Measurements from ENCODE around the gene KSR1.

The KSR1 gene

GRCh38 chr17:27491713-27492190 is 35.5 kb downstream of the KSR1 start:
- no peak overlapping the region for H3K4me3 ChIP-seq (ENCODE audit: low read depth, low read length)
- TF ChIP-seq, protein P1, sequence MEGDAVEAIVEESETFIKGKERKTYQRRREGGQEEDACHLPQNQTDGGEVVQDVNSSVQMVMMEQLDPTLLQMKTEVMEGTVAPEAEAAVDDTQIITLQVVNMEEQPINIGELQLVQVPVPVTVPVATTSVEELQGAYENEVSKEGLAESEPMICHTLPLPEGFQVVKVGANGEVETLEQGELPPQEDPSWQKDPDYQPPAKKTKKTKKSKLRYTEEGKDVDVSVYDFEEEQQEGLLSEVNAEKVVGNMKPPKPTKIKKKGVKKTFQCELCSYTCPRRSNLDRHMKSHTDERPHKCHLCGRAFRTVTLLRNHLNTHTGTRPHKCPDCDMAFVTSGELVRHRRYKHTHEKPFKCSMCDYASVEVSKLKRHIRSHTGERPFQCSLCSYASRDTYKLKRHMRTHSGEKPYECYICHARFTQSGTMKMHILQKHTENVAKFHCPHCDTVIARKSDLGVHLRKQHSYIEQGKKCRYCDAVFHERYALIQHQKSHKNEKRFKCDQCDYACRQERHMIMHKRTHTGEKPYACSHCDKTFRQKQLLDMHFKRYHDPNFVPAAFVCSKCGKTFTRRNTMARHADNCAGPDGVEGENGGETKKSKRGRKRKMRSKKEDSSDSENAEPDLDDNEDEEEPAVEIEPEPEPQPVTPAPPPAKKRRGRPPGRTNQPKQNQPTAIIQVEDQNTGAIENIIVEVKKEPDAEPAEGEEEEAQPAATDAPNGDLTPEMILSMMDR (IDR thresholded peaks at IDR 0.05; ENCODE audit: borderline replicate concordance, insufficient read depth, low read depth, low read length) = no peak

- no peak overlapping the region for H3K4me3 ChIP-seq (ENCODE audit: low read depth, low read length)
- TF ChIP-seq, protein P1 (IDR thresholded peaks at IDR 0.05; ENCODE audit: borderline replicate concordance, insufficient read depth, low read depth, low read length) = no peak
Observed at GRCh38 chr17:27492470-27492869, 36.2 kb downstream of the KSR1 start.

- H3K4me3 ChIP-seq (ENCODE audit: low read depth, low read length) = no peak overlapping the region
- TF ChIP-seq, protein P1 (IDR thresholded peaks at IDR 0.05; ENCODE audit: borderline replicate concordance, insufficient read depth, low read depth, low read length) = no peak
Observed at GRCh38 chr17:27493088-27493487, 36.8 kb downstream of the KSR1 start.

GRCh38 chr17:27494192-27495091 is 38.2 kb downstream of the KSR1 start:
- H3K4me3 ChIP-seq (ENCODE audit: low read depth, low read length) = no peak overlapping the region
- TF ChIP-seq, protein P1 (IDR thresholded peaks at IDR 0.05; ENCODE audit: borderline replicate concordance, insufficient read depth, low read depth, low read length) = no peak

DNA sequence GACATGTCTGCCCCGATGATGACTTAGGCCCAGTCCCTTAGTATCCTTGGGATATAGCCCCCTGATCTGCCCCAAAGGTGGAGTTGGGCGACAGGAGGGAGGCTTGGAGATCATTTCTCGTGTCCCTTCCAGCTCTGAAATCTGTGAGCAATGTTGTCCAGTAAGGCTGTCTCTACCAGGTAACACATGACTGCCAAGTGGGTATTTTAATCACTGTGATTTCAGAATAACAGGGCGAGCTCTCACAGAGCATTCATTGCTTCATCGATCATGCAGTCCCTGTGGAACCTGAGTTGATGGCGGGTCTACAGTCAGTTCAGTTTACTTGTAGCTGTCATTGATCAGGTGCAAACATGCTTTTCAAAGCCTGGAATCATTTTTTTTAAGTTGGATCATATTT is 39.2 kb downstream of the KSR1 start:
- TF ChIP-seq, protein P1 (IDR thresholded peaks at IDR 0.05; ENCODE audit: borderline replicate concordance, insufficient read depth, low read depth, low read length) = no peak
- no peak overlapping the region for H3K4me3 ChIP-seq (ENCODE audit: low read depth, low read length)

- H3K4me3 ChIP-seq (ENCODE audit: low read depth, low read length) = no peak overlapping the region
- TF ChIP-seq, protein P1 (IDR thresholded peaks at IDR 0.05; ENCODE audit: borderline replicate concordance, insufficient read depth, low read depth, low read length) = no peak
Observed at GRCh38 chr17:27496005-27496404, 39.8 kb downstream of the KSR1 start.

DNA sequence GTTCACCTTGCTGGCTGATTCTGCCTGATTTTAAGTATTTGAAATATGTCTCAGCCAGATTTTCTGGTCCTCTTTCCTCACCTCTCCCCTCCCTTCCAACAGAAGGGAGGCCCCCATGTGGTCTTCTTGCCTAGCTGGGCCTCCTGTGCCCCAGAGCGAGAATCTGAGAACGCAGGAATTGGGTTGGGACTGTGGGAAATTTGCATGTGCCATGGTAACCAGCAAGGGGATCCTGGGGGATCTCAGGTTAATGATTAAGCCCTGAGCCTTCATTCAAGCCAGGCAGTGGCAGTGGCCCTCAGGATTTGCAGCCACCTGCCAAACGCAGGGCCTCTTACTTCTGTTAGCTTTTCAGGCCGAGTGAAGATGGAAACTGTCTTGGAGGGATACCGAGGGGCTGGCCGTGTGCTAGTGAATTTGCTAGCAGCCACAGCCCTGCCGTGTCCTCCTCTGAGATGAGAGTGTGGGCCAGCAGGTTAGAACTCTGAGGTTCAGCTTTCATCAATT is 40.2 kb downstream of the KSR1 start:
- TF ChIP-seq, protein P1 (IDR thresholded peaks at IDR 0.05; ENCODE audit: borderline replicate concordance, insufficient read depth, low read depth, low read length) = no peak
- H3K4me3 ChIP-seq (ENCODE audit: low read depth, low read length) = no peak overlapping the region

All from GM12875 (cell line).